Activated naive CD4-positive, alpha-beta T cell treated with anti-CD3 and anti-CD28 coated beads, Interleukin-2, amount 50 U/mL, for 16 hours (primary cell): ENCODE data around the gene FNDC5.

Experiments
- DNase-seq: peaks from one replicate; pipeline ENCODE4 v3.0.0-alpha.2; 2020

Gene FNDC5

DNA sequence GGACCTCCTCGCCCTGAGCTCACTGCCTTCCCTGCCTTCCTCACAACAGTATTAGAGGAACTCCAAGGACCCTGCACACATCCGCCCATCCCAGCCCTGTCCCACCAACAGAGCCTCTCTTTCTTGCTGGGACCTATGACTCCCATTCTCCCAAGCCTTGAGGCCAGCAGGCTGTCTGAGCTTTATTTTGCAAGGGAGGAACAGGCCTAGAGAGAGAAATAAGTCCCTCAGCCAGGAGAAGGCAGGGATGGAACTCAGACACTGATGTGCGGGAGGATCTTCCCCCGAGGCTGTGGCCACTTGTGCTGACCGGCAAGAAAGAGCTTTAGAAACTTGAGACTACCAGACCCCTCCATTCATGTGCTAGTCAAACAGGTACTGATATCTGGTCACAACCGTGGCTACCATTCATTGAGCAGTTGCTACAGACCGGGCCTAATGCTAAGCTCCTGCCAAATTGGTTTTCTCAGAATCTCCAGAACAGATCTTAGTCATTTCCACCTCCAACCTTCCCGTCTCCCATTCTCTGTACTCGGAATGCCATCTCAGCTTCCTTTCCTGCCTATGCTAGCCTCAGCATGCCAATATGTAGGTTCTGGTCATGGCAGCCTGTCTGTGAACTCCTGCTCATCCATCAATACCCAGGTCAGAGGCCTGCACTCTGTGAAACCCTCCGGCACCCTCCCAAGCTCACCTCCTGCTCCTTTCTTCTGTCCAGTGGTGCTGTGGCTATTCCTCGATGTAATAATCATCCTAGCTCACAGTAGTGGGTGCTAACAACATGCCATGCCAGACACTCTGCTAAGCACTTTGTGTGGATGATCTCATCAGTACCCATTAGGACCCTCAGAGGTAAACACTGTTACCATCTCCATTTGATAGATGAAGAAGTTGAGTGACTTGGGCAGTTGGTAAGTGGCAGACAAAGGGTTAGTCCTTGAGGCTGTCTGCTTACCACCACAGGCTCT, 26.7 kb upstream of the FNDC5 start:
- no peak for DNase-seq

DNA sequence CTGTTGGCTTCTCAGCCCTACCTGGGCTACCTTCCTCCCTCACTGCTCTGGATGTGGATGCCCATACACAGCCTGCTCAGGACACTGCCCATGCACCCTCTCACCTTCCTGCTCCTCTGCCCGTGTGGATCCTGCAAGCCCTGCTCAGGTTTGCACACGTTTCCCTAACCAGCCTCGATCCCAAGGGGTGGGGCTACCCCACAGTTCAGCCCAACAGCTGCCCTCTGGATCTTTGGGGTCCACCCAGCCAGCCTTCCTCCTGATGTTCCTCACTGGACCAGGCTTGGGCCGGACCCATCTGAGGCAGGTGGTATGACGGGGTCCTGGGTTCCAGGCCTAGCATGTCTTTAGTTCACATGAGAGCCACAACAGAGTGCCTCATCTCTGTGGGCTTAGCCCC, 25.7 kb upstream of the FNDC5 start:
- no peak for DNase-seq

DNA sequence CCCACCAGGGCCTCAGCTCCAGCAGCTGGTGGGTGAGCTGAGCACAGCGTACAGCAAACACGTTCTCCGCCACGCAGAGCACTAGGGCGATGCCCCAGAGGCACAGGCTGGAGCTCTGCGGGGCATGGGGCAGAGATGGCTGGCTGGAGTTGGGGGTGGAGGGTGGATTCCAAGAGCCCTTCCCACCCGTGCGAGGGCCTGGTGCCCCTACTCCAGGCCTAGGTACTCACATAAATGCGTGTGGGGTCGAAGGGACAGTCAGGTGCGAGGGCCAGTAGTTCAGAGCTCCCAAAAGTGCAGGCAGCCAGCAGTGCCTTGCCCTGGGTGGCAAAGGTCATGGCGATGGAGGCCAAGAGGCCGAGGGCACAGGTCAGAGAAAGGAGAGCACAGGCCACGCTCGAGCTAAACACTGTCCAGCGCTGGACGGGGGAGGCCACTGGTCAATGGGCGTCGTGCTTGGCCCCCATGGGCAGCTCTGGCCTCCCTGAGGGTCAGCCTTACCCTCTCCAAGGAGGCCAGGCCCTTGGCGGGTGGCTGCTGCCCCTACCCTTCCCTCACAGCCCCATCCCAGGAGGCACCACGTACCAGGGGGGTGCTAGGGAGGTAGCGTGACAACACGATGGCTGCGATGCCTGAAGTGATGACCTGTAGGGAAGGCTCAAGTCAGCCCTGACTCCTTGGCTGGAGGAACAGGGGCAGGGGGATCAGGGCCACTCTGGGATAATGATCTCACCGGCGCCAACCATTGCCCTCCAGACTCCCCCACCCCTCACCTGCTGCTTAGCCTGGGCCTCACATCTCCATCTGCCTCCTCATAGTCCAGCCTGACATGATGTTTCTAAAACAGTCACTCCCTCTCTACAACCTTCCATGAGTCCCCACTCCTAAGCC, 24.9 kb upstream of the FNDC5 start:
- DNase-seq = no peak

DNA sequence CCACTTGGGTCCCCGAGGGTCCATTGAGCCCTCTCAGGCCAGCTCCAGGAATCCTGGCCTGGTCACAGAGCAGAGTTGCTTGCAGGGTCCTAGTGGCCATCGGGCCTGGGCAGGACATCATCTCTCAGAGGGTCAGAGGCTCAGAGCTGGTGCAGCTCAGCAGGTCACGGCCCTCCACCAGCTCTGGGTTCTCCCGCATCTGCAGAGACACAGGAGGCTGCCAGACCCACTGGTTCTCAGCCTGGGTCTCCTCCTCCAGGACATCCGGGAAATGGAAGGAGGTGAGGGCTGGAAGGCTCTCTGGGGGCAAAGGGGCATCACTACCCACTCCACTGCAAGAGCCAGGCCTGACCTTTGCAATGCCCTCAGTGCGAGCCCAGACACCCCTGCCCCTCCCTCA, 24.0 kb upstream of the FNDC5 start:
- no peak for DNase-seq

DNA sequence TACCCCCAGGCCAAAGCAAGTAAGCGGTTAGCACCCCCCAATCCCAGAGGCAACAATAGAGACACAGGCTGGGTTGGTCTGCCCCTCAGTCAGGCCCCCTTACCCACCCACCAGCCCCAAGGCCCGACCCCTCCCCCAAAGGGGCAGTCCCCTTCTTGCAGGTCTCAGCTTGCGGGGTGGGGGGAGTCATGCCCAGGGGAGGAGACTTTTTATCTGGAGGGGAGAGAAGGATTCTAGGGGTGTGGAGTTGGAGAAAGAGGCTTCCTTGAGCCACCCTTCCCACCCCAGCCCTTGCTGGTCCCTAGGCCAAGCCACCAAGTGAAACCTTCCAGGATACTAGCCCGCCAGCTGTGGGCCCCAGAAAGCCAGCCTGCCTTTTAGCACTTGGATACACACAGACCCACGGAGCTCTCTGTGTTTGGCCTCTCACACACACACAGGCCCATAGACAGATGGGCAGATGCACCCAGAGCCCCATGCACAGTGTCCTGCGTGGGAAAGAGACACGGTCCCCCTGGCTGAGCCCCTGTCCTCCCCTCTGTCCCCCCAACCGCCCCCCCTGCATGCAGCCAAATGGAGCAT, 23.4 kb upstream of the FNDC5 start:
- no peak for DNase-seq

DNA sequence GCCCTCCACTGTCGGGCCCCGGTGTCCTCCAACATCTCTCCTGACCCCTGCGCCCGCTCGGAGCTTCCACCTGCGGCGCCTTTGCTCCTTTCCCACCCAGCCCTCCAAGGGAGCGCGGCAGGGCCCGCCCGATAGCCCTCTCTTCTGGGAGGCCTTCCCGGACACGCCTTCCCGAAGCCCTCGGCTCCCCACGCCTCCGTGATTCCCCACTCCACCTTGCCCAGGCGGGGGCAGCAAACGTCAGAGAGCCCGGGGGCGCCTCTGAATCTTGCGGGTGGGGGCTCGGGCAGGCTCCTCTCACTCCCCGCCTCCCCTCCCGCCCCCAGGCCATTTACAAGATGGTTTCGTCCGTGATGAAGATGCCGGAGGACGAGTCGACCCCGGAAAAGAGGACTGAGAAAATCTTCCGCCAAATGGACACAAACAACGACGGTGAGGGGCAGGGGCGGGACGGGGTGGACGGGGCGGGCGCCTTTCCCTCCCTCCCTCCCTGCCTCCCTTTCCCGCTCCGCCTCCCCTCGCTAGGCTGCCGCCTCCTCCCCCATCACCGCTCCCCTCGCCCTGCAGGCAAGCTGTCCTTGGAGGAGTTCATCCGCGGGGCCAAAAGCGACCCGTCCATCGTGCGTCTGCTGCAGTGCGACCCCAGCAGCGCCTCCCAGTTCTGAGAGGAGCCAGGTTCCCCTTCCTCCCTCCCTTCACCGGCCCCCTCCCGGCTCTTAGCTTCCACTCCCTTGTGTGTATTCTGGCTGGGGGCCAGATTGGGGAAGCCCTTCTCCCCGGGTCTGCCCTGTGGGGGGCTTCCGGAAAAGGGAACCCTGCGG, 22.7 kb upstream of the FNDC5 start:
- no peak for DNase-seq

DNA sequence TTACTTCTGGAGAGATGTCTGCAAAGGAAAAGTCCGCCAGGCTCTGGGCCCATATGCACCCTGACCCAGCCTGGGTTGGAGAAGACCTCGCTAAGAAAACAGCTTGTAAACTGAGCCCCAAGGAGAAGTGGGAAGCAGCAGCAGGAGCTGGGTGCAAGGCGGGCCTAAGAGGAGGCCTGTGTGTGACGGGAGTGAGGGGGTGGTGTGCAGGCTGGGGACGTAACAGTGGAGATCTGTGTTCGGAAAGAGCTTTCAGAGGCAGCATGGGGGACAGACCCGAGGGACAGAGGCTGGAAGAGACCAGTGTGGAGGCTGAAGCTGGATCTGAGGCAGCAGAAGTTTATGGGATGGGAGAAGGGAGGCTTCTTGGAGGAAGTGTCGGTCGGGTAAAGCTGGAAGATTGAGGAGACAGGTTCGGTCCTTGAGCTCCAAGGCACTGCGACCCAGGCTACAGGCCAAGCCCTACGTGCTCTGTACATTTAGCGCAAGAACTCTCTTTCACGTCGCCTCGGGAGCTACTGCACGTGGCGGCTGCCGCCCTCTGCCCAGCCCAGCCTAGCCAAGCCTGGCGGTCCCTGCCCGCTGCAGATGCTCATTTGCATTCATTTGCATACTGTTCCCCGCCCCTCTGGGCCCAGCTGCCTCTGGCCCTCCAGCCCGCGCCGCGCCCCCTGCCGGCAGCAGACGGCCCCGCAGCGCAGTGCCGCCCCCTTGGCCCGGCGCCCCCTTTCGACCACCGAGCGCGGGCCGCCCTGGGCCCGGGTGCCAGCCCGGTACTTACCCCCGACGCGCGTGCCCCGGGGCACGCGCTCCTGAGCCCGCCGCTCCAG, 21.9 kb upstream of the FNDC5 start:
- DNase-seq = peak; percentile 49

DNA sequence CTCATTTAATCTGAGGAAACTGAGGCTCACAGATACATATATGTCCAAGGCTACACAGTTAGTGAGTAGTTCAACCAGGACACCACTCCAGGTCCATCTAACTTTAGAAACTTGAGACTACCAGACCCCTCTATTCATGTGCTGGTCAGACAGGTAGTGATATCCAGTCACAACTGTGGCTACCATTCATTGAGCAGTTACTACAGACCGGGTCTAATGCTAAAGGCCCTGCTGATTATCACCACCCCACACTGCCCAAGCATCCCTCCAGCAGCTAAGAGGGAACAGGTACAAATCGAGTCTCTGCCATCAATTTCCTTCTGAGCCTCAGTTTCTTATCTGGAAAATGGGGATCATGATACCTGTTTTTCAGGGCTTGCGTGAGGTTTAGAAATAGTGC, 20.9 kb upstream of the FNDC5 start:
- DNase-seq = no peak

DNA sequence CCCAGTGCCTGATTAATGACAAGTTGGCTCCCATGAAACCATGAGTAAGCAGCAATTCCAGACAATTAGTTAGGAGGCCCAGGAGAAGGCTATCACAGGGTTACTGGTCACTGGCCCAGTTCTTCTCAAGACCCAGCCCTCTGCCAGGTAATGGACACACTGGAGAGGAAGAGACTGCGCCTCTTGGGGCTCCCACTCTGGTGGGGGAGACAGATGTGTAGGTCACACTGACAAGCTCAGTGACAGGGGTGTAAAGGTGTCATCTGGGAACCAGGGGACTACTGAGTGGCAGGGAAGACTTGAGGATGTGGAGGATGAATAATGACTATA, 20.5 kb upstream of the FNDC5 start:
- no peak for DNase-seq

DNA sequence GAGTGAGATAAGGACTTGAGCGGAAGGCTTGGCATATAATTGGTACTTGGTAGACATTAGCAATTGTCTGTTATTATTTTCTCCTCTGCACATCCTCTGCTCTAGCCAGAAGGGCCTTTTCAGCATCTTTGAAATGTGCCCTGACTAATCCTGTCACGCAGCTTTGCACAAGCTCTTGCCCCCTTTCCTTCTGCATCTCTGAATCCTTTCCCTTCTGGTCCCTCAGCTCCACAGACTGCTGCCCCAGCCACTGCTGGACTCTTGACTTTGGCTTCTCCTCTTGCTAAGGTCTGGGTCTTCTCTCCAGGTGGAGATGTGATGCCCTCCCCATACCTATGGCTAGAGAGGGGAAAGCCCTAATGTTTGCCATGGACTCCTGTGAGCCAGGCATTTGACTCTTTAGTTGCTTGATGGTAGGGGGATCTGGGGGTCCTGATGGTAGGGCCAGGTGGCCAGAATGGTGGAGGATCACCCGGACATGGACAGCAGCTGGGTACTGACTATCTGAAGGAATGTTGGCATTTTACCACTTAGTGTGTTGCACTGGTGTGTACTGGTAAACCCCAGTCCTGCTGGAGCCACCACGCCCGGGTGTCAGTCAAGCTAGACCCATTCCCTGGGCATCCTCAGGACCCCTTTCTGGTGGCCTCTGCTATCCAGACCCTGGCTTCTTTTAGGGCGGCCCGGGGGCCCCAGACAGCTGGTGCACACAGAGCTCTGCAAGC, 20.0 kb upstream of the FNDC5 start:
- DNase-seq = no peak

DNA sequence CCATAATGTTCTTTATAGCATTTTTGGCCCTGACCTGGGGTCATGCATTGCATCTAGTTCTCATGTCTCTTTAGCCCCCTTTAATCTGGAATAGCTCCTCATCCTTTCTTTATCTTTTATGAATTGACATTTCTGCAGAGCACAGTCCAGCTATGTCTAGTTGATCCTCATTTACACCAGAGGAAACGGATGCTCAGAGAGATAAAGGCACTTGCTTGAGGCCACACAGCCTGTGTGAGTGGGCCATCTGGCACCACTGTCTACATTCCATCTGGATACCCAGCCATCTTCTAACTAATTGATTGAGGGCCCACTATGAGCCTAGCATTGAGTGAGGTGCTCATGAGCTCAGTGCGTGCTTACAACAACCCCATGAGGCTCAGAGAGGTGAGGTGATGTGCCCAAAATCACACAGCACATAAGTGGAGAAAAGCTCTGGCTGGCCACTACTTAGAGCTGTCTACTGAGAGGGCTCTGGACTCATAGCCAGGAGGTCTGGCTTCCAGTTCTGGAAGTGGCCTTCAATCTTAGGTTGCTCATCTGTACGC, 19.1 kb upstream of the FNDC5 start:
- DNase-seq = no peak

DNA sequence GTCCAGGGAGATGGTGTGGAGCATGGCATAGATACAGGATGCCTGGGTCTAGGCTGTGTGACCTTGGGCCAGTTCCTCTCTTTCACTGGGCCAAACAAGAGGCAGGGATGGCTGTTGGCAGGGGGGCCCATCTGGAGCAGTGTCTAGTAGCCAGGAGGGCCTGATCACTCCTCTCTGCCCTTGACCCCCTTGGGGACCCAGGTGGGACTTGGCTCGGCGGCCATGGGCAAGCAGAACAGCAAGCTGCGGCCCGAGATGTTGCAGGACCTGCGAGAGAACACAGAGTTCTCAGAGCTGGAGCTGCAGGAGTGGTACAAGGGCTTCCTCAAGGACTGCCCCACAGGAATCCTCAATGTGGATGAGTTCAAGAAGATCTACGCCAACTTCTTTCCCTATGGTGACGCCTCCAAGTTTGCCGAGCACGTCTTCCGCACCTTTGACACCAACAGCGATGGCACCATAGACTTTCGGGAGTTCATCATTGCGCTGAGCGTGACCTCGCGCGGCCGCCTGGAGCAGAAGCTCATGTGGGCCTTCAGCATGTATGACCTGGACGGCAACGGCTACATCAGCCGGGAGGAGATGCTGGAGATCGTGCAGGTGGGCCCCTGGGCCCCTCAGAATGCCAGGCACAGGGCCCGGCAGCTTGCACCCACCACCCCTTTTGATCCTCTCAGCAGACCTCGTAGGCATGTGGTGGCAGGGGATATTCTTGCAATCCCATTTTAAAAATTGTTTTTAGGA, 18.1 kb upstream of the FNDC5 start:
- DNase-seq = no peak

DNA sequence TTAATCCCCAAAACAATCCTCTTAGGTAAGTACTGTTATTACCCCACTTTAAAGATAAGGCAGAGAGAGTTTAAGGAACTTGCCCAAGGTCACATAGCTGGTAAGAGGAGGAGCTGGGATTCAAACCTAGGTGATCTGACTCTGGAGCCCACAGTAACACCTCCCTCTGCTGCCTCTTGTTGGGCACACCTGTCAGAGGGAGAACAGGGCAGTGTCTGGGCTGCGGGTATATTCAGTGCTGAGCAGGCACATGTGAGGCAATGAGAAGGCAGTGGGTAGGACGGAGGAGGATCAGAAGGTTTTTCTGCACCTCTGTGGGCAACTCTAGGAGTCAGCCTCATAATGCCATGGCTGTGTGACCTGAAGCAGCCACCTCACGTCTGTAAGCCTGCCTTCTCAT, 17.4 kb upstream of the FNDC5 start:
- no peak for DNase-seq

DNA sequence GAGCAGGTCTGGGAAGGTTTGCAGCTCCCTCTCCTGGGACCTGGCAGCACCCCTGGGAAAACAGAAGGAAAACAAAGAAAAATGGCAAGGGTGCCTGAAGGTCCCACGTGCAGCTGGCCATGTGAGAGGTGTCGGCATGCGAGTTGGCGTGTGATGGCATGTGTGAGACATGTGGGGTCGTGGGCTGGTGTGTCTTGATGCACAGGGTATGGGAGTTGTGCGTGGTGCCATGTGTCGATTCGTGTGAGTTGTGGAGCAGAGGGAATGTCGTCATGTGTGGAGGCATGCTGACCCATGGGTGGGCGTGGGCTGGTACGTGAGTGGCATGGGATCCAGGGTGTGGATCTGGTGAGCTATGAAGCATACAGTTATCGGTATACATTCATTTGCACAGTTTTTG, 16.9 kb upstream of the FNDC5 start:
- DNase-seq = no peak

DNA sequence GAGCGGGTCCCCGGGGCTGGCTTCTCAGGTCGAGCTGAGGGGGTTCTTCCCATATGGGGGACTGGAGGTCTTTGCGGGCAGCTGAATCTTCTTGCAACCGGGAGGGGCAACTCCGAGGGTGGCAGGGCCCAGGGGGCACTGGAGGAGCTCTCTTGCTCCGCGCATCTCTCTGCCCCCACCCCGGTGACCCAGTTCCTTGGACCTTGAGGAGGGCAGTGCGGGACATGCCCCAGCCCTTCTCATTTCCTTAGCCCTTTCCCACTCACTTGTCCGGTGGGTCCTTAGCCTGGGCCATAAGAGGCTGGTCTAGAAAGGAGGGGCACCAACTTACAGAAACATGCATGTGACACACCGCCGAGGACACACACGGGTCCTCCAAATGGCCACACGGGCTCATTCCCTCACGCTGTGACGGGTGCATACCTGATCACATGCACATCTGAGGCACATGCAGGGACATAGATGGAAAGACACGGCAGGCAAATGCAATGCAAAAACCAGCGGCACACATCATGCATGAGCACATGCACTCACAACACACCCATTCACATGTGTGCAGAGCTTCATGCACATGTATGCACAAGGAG, 16.2 kb upstream of the FNDC5 start:
- DNase-seq = no peak

DNA sequence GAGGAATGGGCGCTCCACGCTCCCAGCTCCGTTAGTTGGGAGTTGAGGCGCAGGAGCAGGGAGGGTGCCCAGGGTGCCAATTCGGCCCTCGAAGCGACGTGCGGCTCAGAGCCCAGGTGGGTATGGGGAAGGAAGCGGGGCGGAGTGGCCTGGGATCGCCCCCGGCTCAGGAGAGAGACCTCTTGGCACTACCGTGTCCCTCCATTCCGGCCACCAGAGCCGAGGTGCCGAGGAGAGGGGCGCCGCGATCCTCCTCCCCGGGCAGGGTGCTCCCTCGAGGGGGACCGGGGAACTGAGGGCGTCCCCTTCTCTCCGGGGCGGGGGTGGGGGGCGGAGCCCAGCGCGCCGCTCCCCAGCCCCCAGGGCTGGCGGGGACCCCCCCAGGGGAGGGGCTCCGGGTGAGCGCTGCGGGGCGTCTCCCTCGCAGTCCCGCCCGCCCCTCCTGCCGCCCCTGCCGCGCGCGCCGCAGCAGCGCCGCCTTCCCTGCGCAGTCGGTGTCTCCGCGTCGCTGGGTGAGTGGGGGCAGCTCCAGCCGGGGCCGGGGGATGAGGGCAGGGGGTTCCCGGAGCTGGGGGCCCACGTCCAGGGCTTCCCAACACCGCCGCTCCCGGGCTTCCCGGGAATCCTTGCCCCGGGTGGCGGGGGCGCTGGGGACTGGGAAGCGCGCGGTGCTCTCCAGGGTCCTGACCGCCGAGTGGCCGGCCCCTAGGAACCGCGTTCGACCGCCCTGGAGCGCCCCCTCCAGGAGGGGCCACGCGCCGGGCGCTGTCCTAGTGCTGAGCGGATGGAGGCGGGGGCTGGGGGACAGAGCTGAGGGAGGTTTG, 15.5 kb upstream of the FNDC5 start, which contains the start of gene HPCA:
TSS of gene HPCA (plus strand) at position 488 of the 824 bp plus-strand sequence. CDS start 2,408 bp downstream, outside the sequence.
- DNase-seq = no peak

DNA sequence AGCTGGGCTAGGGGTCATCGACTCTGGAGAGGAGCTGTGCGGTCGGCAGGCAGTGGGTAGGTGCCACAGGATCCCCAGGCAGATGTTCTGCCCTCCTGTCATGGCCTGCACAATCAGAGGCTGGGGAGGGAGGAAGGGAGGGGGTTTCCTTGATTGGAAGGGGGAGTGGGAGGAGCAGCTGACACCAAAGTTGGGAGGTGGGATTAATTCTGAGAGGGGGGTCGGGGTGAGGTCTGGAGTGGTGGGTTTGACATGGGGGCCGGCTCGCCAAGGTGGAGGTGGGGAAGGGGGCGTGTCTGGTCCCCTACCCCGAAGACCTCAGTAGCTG, 14.9 kb upstream of the FNDC5 start:
- no peak for DNase-seq

DNA sequence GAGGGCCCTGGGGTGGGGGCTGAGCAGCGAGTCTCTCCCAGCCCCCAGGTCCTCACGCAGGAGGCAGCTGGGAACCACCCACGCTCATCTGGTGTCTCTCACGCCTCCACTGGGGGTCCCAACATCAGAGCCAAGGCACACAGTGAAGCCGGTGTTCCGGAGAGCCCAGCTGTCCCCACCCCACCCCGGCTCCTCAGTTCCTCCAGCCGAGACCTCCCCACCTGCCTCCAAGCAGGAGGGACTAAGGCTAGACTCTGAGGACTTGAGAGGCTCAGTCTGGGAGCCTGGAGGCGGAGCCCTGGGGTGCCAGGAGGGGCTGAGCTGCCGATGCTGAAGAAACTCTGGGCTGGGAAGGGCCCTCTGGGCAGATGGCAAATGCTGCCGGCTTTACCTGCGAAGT, 14.0 kb upstream of the FNDC5 start:
- DNase-seq = no peak

DNA sequence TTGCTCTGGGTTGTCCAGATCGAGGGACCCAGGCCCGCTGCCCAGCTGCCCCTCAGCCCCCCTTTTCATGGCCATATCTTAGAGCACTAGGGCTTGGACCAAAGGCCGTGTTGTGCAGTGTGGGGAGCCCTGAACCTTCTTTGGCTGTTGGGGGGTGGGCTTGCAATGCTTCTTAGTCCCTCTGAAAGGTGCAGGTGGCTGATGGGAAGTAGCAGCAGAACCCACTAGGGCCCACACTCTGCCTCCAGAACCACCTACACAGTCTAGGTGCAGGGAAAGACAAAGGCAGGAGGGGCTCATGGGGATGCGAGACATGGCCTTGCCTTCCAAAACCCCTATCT, 13.3 kb upstream of the FNDC5 start:
- no peak for DNase-seq
